Testis (tissue), 2 donors: ENCODE measurements around the gene COL25A1.
"Not testable (repeated sequence)": the region's sequence is repeated elsewhere in the genome, so short reads cannot be mapped to it uniquely, and the experiment has no call there.

Experiments
- POLR2A ChIP-seq: fragments of 450-650 bp; IDR thresholded peaks from one replicate; pipeline ENCODE4 v1.6.1; 2017; ENCODE audit warnings: antibody characterized with exemption, mild to moderate bottlenecking, moderate library complexity
- TF ChIP-seq, protein P1 (sequence below), 3 experiments: fragments of 450-650 bp in 2 of 3; fragments of 200-600 bp in 1 of 3; sonication (generic) in 1 of 3; IDR thresholded peaks; one replicate each; pipeline ENCODE4 v1.5.1; 2016 to 2019; ENCODE audit warnings: antibody characterized with exemption in 3 of 3, mild to moderate bottlenecking in 2 of 3, moderate library complexity in 1 of 3

DNA sequence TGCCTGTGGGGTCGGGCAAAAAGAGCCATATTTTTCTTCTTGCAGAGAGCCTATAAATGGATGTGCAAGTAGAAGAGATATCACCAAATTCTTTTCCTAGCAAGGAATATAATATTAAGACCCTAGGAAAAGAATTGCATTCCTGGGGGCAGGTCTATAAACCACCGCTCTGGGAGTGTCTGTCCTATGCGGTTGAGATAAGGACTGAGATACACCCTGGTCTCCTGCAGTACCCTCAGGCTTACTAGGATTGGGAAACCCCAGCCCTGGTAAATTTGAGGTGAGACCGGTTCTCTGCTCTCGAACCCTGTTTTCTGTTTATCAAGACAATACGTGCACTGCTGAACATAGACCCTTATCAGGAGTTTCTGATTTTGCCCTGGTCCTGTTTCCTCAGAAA, 280.8 kb downstream of the COL25A1 start:
- not testable (repeated sequence) for TF ChIP-seq POLR2A
- TF ChIP-seq, protein P1, sequence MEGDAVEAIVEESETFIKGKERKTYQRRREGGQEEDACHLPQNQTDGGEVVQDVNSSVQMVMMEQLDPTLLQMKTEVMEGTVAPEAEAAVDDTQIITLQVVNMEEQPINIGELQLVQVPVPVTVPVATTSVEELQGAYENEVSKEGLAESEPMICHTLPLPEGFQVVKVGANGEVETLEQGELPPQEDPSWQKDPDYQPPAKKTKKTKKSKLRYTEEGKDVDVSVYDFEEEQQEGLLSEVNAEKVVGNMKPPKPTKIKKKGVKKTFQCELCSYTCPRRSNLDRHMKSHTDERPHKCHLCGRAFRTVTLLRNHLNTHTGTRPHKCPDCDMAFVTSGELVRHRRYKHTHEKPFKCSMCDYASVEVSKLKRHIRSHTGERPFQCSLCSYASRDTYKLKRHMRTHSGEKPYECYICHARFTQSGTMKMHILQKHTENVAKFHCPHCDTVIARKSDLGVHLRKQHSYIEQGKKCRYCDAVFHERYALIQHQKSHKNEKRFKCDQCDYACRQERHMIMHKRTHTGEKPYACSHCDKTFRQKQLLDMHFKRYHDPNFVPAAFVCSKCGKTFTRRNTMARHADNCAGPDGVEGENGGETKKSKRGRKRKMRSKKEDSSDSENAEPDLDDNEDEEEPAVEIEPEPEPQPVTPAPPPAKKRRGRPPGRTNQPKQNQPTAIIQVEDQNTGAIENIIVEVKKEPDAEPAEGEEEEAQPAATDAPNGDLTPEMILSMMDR (IDR thresholded peaks at IDR 0.05): not testable (repeated sequence)
